ENCODE data around the gene ALOX5. TPM values are rescaled to one million over a fixed set of nuclear protein-coding genes. Genes with fewer than 3 reads are reported as not detected.

Gene ALOX5
- total and polyA plus RNA-seq, 11 donors, result 1.3 to 36.1 (median 5.8) TPM

DNA sequence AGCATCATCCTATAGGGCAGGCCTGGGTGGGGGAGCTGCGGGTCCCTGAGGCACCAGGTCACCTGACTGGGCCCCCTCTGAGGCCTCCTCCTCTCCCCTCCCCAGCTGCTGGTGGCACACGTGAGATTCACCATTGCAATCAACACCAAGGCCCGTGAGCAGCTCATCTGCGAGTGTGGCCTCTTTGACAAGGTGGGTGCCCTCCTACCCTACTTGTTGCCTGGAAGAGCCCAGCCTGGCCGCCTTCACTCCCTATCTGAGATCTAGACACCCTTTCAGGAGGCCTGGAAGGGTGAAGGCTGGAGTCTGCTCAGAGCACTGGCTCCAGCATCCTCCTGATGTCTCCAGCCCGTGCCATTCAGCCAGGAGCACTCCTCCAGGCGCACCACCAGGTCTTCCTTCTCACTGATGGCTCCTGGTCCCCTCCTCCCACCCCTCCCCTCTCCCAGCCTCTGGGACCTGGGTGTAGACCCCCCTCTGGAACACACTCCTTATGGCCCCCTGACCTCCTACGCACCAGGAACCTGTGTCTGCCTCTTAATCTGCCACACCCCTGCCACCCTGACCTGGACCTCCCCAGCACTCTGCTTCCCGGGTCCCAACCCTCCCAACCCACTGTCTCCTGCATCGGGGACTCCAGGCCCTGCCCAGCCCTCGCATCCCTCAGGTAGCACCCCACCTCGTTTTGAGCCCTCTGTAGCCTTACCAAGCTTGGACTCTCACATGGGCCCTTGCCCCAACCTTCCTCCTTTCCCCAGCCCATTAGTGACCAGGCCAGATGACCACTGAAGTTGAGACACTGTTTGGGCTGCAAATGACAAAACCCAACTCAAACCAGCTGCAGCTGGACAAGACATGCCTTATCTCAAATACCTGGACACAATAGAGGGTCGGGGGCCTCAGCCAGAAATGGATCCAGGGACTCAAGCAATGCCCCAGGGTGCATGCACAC, 67.5 kb downstream of the ALOX5 start:
- ATAC-seq, result no peak
- peaks cover 0 to 6% (median 0%) of the 10 kb centered on the region in 12 donors for H3K4me1 ChIP-seq
- WGBS, 4 donors, result 87 to 90% (median 88%) methylated on average over 13 of the region's 13 CpGs
- no peak for DNase-seq
- no peak overlapping the region for H3K27ac ChIP-seq
- peaks cover 0 to 4% (median 0%) of the 10 kb centered on the region in 12 donors for H3K9me3 ChIP-seq
- TF ChIP-seq POLR2A (IDR thresholded peaks at IDR 0.05) (no peak), CTCF (IDR thresholded peaks at IDR 0.05) (no peak)
- no peak overlapping the region for H3K4me3 ChIP-seq
- no peaks in the 10 kb centered on the region for H3K27me3 ChIP-seq
- intact Hi-C loops (cut with DNase I), result no loop called here
- H3K36me3 ChIP-seq, result peaks cover 0 to 7% (median 0%) of the 10 kb centered on the region in 9 donors

GRCh38 chr10:45442251-45442650, 68.2 kb downstream of the ALOX5 start:
- H3K4me1 ChIP-seq, result peaks cover 0 to 6% (median 0%) of the 10 kb centered on the region in 12 donors
- no peak overlapping the region for H3K4me3 ChIP-seq
- H3K9me3 ChIP-seq, result no peaks in the 10 kb centered on the region
- ATAC-seq (no peak), DNase-seq (no peak)
- no peak for TF ChIP-seq CTCF (IDR thresholded peaks at IDR 0.05)
- no peak for TF ChIP-seq POLR2A (IDR thresholded peaks at IDR 0.05)
- H3K27me3 ChIP-seq, result no peaks in the 10 kb centered on the region
- H3K27ac ChIP-seq, result no peak overlapping the region
- intact Hi-C loops (cut with DNase I), result no loop called here
- 81 to 94% (median 89%) methylated on average over 4 to 6 of the region's 6 CpGs for WGBS, 4 donors
- H3K36me3 ChIP-seq, result peaks cover 0 to 7% (median 0%) of the 10 kb centered on the region in 9 donors

GRCh38 chr10:45442662-45443061, 68.6 kb downstream of the ALOX5 start:
- DNase-seq (no peak), ATAC-seq (no peak)
- Histone ChIP-seq H3K9me3 (no peaks in the 10 kb centered on the region), H3K4me3 (no peak overlapping the region), H3K27me3 (no peaks in the 10 kb centered on the region), H3K36me3 (peaks cover 0 to 7% (median 0%) of the 10 kb centered on the region in 9 donors), H3K27ac (no peak overlapping the region), H3K4me1 (peaks cover 0 to 6% (median 0%) of the 10 kb centered on the region in 12 donors)
- intact Hi-C loops (cut with DNase I), result no loop called here
- 67 to 74% (median 69%) methylated on average over 10 to 12 of the region's 12 CpGs for WGBS, 4 donors
- TF ChIP-seq POLR2A (IDR thresholded peaks at IDR 0.05) (no peak), CTCF (IDR thresholded peaks at IDR 0.05) (no peak)

Data from heart left ventricle (tissue), 16 donors.